GM12875 (cell line): Measurements from ENCODE around the gene MPZL1.

Experiments used
- H3K4me3 ChIP-seq: one replicate; pipeline ENCODE4 v1.5.1; 2011; ENCODE audit warnings: low read depth, low read length, control low read depth
- CTCF ChIP-seq: IDR thresholded peaks from 2 replicates; pipeline ENCODE4 v1.5.1; 2011; ENCODE audit warnings: low read depth, mild to moderate bottlenecking, control low read depth, inconsistent platforms, low read length, moderate library complexity, borderline replicate concordance; ENCODE audit not compliant: insufficient read depth

MPZL1 gene

DNA sequence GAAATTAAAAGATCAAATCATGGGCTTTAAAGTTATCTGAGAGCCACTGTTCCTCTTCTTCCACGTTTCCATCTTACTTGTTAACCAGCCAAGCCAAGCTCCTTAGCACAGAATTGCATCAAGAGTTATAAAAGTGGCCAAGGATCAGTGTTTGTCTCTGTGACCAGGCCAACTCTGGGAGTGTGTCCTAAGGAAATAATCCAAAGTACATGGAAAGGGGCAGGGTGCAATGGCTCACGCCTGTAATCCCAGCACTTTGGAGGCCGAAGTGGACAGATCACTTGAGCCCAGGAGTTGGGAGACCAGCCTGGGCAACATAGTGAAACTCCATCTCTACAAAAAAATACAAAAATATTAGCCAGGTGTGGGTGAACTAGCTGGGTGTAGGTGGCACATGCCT lies 10.0 kb upstream of the MPZL1 start:
- H3K4me3 ChIP-seq, result no peak overlapping the region
- TF ChIP-seq CTCF, result no peak

DNA sequence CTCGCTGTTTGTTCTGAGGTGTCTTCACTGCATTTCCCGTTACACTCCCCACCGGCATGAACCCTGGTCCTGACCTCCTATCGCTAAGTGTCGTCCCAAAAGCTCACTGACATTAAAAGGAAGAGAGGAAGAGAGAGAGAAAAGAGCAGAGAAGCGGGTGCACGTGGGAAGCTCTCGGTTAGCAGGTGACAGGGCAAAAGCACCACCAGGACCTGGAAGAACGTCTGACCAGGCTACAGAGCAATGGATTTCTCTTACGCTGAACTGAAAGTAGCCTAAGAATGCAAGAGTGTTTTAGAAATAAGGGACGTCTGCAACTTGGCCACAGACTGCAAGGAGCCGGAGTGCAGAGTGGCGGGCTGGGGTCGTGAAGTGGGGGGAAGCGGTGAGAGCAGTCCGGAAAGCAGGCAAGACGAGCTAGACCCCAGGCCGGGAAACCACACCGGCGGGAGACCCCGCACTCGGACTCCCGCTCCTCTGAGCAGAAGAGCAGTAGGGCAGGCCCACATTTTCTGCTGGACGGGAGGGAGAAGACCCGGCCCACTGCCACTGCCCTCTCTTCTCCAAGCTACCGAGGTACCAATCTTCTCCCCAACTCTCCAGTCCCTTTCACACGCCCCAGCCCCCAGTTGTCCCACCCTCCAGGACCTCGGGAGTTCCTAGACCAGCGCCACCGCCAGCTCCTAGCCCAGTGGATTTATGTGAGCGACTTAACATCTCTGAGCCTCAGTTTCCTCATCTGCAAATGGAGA lies 8.3 kb upstream of the MPZL1 start:
- no peak for TF ChIP-seq CTCF
- H3K4me3 ChIP-seq, result peak overlapping the region; percentile 65

DNA sequence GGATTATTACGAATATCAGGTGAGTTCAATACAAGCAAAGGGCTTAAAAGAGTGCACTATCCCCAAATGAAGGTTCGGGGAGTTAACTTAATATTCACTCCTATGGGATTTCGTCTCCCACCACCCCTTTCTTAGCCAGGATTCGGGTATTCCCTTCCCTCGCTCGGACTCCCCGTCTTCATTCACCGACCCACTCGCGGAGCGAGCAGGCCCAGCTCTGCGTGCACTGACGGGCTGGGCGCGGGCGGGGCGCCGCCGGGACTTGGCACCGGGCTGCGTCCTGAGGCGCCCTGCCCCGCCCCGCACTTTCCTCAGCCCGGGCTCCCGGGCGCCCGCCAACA lies 7.7 kb upstream of the MPZL1 start:
- peak overlapping the region; percentile 65 for H3K4me3 ChIP-seq
- TF ChIP-seq CTCF, result no peak

DNA sequence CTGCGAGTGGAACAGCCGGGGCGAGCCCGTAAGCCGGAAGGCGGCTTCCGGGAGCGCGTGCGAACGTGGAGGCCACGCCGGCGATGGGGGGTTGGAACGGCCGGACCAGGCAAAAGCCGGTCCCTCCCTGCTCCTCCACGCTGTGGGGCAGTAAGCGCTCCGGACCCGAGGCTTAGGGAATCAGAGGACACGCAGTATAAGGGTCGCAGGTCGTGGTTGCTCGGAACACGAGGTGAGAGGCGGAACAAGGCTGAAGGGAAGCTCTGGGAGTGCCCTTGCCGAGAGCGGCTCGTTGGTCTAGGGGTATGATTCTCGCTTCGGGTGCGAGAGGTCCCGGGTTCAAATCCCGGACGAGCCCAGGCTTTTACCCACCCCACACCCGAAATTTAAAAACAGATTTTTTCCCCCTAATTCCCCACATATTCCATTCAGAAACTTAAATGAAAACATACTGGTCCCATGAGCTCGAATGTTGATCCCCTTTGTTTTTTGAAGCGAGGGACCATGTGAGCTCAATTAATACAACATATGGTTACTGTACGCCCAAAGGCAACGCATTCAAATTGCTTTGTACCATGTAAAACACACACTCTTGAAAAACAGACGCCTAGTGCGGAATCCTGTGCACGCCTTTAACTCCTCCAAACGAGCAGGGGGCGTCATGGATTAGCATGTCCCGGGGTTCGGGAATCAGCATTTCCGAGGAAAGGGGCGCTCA lies 7.2 kb upstream of the MPZL1 start:
- no peak for TF ChIP-seq CTCF
- peak overlapping the region; percentile 65 for H3K4me3 ChIP-seq

GRCh38 chr1:167715157-167715999 lies 6.4 kb upstream of the MPZL1 start:
- H3K4me3 ChIP-seq, result peak overlapping the region; percentile 65
- peak; percentile 77 for TF ChIP-seq CTCF

- H3K4me3 ChIP-seq, result peak overlapping the region; percentile 34
- no peak for TF ChIP-seq CTCF
These were observed 5.8 kb upstream of the MPZL1 start for GRCh38 chr1:167716000-167716271.

GRCh38 chr1:167717351-167717750 lies 4.4 kb upstream of the MPZL1 start:
- TF ChIP-seq CTCF, result no peak
- no peak overlapping the region for H3K4me3 ChIP-seq
